Amniotic stem cell (primary cell): Measurements from ENCODE around the gene SLC2A11.
"Not testable (repeated sequence)": the region's sequence is repeated elsewhere in the genome, so short reads cannot be mapped to it uniquely, and the experiment has no call there.

Source experiments
- DNase-seq: peaks from one replicate; lab custom pipeline; 2025; lab: John Stamatoyannopoulos, UW

SLC2A11 gene

GRCh38 chr22:23891726-23892125, 34.1 kb downstream of the SLC2A11 start:
- no peak for DNase-seq

GRCh38 chr22:23892130-23892529, 34.5 kb downstream of the SLC2A11 start:
- DNase-seq = no peak

- no peak for DNase-seq
Observed at GRCh38 chr22:23892706-23893105, 35.0 kb downstream of the SLC2A11 start.

GRCh38 chr22:23893121-23893944, 35.7 kb downstream of the SLC2A11 start:
- no peak for DNase-seq

GRCh38 chr22:23893945-23894709, 36.5 kb downstream of the SLC2A11 start, which contains the start of gene MIF:
MIF (plus strand) TSS chr22:23894383; CDS start chr22:23894475, 92 bp downstream.
- peak; percentile 50 for DNase-seq

GRCh38 chr22:23894710-23895598, 37.3 kb downstream of the SLC2A11 start:
- DNase-seq = no peak

- no peak for DNase-seq
Observed at GRCh38 chr22:23895599-23896144, 38.0 kb downstream of the SLC2A11 start.

GRCh38 chr22:23896166-23896522, 38.5 kb downstream of the SLC2A11 start:
- DNase-seq = no peak

- DNase-seq = no peak
Observed at GRCh38 chr22:23896523-23897186, 39.0 kb downstream of the SLC2A11 start.

GRCh38 chr22:23897320-23897719, 39.6 kb downstream of the SLC2A11 start:
- DNase-seq = no peak

- no peak for DNase-seq
Observed at GRCh38 chr22:23898006-23898974, 40.6 kb downstream of the SLC2A11 start.

GRCh38 chr22:23899042-23899745, 41.5 kb downstream of the SLC2A11 start:
- DNase-seq = no peak

GRCh38 chr22:23900227-23900626, 42.6 kb downstream of the SLC2A11 start:
- not testable (repeated sequence) for DNase-seq

GRCh38 chr22:23901600-23901999, 43.9 kb downstream of the SLC2A11 start:
- DNase-seq = no peak

GRCh38 chr22:23903328-23903971, 45.8 kb downstream of the SLC2A11 start:
- DNase-seq = no peak

GRCh38 chr22:23904573-23905254, 47.0 kb downstream of the SLC2A11 start:
- DNase-seq = no peak

- no peak for DNase-seq
Observed at GRCh38 chr22:23906641-23907040, 49.0 kb downstream of the SLC2A11 start.

GRCh38 chr22:23907423-23907822, 49.7 kb downstream of the SLC2A11 start:
- not testable (repeated sequence) for DNase-seq
